Left hindlimb (tissue), 1 donor: ENCODE results near the gene SORCS1.

Experiments
- DNase-seq: peaks from one replicate; pipeline ENCODE4 v3.0.0-alpha.2; 2018

The SORCS1 gene

GRCh38 chr10:106873770-106874603 lies 290.5 kb downstream of the SORCS1 start:
- no peak for DNase-seq

- no peak for DNase-seq
Observed at GRCh38 chr10:106872176-106872575, 292.3 kb downstream of the SORCS1 start.

- DNase-seq: no peak
Observed at GRCh38 chr10:106866244-106866845, 298.2 kb downstream of the SORCS1 start.

- DNase-seq: no peak
Observed at GRCh38 chr10:106864031-106864430, 300.5 kb downstream of the SORCS1 start.

GRCh38 chr10:106863549-106863948 lies 301.0 kb downstream of the SORCS1 start:
- DNase-seq: no peak

GRCh38 chr10:106859892-106860652 lies 304.4 kb downstream of the SORCS1 start:
- DNase-seq: no peak

GRCh38 chr10:106857728-106858127 lies 306.8 kb downstream of the SORCS1 start:
- no peak for DNase-seq

- no peak for DNase-seq
Observed at GRCh38 chr10:106857213-106857612, 307.3 kb downstream of the SORCS1 start.

GRCh38 chr10:106836933-106837663 lies 327.4 kb downstream of the SORCS1 start:
- DNase-seq: no peak

- no peak for DNase-seq
Observed at GRCh38 chr10:106832846-106833245, 331.7 kb downstream of the SORCS1 start.

- DNase-seq: no peak
Observed at GRCh38 chr10:106830471-106830870, 334.0 kb downstream of the SORCS1 start.

GRCh38 chr10:106830006-106830405 lies 334.5 kb downstream of the SORCS1 start:
- no peak for DNase-seq

- DNase-seq: no peak
Observed at GRCh38 chr10:106826716-106827115, 337.8 kb downstream of the SORCS1 start.

GRCh38 chr10:106825576-106826364 lies 338.7 kb downstream of the SORCS1 start:
- no peak for DNase-seq

- no peak for DNase-seq
Observed at GRCh38 chr10:106820579-106820978, 343.9 kb downstream of the SORCS1 start.

- DNase-seq: no peak
Observed at GRCh38 chr10:106819490-106819889, 345.0 kb downstream of the SORCS1 start.

GRCh38 chr10:106816318-106817085 lies 348.0 kb downstream of the SORCS1 start:
- DNase-seq: no peak

- no peak for DNase-seq
Observed at GRCh38 chr10:106815427-106816043, 349.0 kb downstream of the SORCS1 start.

- no peak for DNase-seq
Observed at GRCh38 chr10:106804992-106805582, 359.4 kb downstream of the SORCS1 start.

- DNase-seq: no peak
Observed at GRCh38 chr10:106802949-106803348, 361.6 kb downstream of the SORCS1 start.
